Stimulated activated CD4-positive, alpha-beta T cell treated with anti-CD3 and anti-CD28 coated beads, Interleukin-15, amount 100 ng/mL, for 1 hour (primary cell): ENCODE results near the gene CCL26.
A peak's percentile ranks its signal among the peaks of the same experiment; 100 is the strongest.
"Not testable (repeated sequence)": the region's sequence is repeated elsewhere in the genome, so short reads cannot be mapped to it uniquely, and the experiment has no call there.

Experiments used
- DNase-seq, 2 donors: peaks; one replicate each; pipeline ENCODE4 v3.0.0-alpha.2; 2020; ENCODE audit warnings: low read depth in 1 of 2, low spot score in 1 of 2

The CCL26 gene

DNA sequence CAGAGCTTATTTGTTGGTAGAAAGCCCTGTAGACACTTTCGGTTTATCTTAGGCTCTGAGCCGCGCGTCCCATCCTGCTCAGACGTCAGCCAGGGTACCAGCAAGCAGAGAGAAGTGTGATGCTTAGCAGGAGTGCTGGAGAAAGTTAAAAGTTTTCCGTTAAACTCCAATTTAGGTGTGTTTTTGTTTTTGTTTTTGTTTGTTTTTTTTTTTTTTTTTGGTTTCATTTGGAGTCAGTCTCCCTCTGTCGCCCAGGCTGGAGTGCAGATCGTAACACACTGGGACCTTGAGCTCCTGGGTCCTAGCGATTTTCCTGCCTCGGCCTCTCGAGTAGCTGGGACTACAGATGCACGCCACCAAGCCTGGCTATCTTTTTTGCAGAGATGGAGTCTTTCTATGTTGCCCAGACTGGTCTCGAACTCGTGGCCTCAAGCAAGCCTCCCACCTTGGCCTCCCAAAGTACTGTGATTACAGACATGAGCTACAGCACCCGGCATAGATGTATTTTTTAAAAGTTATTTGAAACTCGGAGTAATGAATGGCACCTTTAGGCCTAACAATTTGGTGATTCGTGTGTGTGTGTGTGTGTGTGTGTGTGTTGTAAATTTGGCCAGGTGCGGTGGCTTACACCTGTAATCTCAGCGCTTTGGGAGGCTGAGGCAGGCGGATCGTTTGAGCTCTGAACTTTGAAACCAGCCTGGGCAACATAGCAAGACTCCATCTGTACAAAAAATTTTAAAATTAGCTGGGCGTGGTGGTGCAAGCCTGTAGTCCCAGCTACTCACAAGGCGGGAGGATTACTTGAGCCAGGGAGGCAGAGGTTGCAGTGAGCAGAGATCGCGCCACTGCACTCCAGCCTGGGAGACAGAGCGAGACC lies 32.0 kb downstream of the CCL26 start:
- DNase-seq: no peak

DNA sequence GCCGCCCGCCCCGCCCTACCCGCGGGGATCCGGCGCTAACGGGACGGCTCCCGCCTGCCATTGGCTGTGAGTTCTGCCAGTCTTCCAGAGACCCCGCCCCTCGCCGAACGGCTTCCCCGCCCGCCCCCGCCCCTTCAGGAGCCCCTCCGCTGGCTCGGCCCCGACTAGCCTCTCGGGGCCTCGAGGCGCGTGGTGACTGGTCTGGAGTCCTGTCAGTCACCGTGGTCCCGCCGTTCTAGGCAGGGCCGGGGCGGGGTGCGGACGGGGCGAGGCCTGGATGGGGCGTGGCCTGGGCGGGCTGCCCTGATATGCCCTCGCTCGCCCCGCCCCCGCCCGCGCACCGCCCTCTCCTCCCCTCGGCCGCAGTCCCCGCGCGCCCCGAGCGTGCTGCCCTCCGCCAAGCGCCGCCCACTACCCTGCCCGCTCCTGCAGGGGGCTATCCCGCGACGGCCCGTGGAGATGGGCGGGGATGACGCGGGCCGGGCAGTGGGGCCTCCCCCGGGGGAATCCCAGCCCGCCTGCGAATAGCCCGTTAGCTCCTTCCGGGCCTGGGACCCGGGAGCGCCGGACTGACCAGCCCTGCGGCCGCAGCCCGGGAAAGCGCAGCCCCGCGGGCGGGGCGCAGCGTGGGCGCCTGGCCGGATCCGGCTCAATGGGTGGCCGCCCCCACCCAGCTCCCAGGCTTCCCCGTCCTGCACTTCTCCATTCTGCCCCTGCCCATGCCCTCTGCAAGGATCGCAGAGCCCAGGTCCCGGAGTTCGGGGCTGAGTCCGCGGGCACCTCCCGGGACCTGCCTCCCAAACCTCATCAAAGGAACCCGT lies 32.8 kb downstream of the CCL26 start:
- DNase-seq: peak; percentile 98 to 100

DNA sequence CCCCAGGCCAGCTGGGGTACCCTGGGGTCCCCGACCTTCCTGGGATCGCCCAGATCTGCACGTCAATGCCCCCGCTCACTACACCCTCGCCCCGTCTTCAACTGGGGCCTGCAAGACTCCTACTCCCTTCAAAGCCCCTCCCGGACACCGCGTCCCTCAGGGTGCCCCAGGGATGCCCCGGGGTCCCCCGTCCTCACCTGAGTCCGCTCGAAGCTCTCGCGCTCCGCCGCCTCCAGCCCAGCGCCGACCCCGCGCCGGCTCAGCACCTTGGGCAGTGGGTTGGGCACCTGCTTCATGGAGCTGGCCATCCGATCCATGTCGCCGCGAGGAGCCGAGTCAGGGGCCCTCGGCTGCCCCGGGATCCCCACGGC lies 33.4 kb downstream of the CCL26 start, which contains the start of gene HIP1:
Gene HIP1, minus strand, starts transcription at position 338 of the 371 bp plus-strand sequence. Its CDS starts 21 bp downstream, at position 317.
- peak in 1 of 2 donors; percentile 3 for DNase-seq

DNA sequence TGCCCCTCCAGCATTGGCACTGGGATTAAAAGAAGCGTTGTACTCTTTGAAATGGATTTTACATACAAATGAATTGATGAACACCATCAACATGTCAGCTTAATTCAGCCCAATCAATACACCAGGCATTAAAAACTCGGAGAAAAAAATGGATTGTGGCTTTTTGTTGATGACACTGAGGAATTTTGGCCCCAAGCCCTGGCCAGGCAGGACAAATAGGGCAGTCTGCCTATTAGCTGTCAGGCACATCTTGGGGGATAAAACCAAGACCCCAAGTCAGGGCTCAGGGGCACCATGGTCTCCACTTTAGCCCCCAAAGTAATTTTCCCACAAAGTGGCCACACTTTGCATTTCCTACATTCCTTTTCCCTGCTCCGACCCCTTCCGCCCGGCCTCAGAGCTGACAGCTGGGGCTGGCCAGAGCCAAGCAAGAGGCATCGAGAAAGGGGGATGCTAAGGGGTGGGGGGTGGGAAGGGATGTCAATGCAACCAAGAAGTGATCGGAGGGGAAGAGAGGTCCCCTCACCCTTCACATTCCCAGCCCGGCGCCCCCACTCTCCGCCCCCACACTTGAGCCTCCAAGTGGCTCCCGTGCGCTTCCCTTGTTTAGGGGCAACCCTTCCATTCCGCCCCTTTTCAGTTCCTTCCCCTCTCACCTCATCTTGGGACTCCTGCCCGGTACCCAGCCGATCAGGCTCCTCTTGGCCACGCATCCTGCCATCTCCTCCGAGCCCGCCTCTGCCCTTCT lies 34.0 kb downstream of the CCL26 start:
- DNase-seq: peak in 1 of 2 donors; percentile 3

DNA sequence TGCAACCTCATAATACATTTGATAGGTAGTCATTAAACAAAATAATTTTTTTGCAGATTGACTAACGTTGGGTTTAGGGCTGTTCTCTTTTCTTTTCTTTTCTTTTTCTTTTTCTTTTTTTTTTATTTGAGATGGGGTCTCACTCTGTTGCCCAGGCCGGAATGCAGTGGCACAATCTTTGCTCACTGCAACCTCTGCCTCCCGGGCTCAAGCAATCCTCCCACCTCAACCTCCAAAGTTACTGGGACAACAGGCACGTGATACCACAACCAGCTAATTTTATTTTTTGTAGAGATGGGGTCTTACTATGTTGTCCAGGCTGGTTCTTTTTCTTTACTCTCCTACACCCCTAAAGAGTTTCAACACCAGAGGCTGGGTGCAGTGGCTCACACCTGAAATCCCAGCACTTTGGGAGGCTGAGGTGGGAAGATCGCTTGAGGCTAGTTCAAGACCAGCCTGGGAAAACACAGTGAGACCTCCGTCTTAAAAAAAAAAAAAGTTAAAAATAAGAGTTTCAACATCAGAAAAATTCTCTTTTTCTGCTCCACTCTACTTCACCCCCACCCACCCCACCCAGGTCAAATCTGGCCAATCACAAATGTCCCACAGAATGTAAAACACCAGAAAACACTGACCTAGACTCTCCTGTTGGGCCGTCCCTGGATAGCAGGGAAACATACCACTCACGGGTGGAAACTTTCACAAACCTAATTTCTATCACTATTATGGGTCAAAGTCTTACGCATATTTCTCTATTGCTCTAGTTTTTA lies 36.2 kb downstream of the CCL26 start:
- DNase-seq: no peak

DNA sequence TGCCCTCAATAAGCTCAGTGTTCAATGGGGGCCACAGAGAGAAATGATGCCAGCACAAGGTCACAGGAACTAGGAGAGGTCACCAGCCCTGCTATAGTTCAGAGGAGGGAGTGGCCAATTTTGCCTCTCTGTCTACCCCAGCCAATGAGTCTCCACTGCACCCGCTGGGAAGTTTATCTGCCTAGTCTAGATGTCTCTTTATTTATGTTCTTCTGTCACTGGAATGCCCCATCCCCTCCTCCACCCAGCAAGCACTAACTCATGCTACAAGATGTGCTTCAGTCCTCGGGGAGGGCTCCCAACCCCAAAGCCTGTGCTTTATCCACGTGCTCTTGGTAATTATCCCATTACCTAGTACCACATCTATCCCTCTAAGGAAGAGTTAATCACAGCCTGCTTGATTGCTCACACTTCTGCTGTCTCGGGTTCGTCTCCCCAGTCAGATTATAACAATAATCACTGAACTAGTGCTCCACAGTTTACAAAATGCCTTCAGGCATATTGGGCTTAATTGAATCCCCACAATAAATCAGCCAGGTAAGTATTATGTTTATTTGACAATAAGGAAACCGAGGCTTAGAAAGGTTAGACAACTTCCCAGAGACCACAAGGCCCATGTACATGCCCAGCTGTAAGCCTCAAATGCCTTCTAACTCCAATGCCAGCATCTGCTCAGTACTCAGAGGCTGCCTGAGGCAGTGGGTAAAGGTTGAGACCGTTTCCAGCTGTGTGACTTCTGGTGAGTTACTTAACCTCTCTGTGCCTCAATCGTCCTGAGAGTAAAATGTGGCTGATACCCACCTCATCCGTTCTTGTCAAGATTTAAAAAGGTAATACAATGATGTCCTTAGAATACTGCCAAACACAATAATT lies 37.2 kb downstream of the CCL26 start:
- no peak for DNase-seq

DNA sequence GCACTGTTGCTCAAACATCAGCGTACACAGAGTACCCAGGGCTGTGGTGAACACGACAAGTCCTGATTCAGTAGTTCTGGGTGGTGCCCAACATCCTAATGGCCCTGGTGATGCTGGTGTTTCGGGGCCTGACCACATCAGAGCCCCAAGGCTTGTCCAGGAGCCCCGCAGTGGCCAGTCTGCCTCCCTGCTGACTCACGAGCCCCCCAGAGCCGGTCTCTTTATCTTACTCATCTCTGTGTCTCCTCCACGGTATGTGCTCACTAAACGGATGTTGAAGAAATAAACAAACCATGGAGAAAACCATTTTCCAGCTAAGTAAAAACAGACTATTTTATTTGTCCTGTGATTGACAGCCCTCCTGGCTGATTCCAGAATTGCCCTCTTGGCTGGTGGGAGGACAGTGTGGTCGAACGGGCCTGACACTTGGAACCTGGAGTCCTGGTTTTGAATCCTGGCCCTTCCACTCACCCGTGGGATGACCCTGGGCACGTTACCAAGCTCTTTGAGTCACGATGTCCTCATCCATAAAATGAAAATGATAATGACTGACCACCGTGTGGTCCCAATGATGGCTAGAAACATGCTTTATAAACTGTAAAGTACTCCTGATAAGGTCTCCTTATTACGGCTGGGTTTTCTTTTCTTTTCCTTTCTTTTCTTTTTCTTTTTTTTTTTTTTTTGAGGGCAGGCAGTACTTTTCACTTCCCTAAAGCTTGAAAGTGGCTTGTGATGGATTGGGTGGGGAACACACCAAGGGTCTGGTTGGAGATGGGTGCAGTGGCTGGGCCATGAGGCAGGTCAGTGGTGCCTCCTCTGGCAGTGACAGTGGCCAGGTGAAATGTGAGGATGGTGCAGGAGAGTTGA lies 39.0 kb downstream of the CCL26 start:
- DNase-seq: no peak

DNA sequence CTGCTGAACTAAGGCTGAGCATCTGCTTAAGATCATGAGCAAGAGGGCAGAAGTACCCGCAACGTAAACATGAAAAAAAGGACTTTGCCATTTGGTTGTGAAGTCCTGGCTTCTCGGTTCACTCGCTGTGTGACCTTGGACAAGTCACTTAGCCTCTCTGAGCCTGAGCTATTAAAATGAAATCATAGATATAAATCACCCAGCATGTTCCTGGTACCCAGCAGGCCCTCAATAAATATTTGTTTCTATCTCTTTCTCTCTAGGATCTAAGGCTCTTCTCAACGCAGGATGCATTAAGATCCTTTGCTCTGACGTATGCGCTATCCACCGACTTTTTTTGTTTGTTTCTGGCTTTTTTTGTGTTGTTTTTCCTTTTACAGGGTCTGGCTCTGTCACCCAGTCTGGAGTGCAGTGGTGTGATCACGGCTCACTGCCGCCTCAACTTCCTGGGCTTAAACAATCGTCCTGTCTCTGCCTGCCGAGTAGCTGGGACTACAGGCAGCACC lies 39.9 kb downstream of the CCL26 start:
- no peak for DNase-seq

DNA sequence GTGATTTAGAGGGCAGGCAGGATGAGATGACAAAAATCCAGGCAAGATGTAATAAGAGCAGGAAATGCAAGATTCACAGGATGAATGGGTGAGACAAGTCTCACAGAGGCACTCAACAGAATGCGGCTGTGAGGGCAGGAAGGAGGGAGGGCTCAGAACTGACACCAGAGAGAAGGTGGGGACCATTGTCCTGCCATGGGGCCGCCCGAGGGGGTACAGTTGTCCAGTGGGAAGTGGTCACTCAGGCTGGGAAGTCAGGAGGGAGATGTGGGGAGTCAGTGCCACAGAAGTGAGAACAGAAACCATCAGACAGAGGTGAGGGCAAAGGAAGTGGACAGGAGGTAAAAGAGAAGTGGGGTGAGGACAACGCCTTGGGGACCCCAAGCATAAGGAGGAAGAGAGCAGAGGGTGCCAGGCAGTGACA lies 42.1 kb downstream of the CCL26 start:
- no peak for DNase-seq

DNA sequence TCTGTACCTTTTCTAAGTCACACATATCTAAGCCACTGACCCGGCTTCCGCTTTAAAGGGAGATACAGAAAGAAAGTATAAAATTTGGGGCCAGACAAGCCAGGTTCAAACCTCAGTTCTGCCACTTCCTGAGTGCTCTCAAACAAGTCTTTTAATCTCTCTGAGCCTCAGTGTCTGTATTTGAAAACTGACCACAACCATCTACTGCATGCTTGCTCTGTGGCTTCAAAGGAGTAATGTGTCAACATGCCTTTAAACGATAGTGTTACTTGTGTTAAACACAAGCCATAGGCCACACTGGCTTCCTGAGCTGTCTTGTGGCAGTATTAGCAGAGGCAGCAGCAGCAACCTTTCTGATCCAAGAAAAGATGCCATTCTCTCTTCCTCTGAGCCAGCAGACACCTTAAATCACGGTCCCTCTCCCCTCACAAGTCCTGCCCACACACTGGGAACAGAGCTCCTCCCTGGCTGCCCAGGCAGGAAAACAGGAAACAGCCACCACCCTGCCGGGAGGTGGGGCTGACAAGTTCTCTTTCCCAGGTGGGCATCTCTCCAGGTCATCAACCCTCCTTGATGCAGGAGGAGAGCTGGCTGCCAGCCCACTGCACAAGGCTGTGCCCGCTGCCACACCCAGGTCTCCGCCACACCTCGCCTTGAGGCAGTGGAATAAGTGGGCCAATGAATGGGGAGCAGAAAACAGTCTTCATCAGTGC lies 44.0 kb downstream of the CCL26 start:
- DNase-seq: no peak

DNA sequence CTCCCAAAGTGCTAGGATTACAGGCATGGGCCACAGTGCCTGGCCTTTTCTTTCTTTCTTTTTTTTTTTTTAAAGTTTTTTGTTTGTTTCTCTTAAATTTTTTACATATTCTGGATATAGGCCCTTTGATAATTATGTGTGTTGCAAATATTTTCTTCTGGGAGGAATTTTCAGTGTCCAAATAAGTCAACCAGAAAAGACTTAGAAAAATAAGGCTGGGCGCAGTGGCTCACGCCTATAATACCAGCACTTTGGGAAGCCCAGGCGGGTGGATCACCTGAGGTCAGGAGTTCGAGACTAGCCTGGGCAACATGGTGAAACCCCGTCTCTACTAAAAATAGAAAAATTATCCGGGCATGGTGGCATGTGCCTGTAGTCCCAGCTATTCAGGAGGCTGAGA lies 44.7 kb downstream of the CCL26 start:
- DNase-seq: not testable (repeated sequence)

DNA sequence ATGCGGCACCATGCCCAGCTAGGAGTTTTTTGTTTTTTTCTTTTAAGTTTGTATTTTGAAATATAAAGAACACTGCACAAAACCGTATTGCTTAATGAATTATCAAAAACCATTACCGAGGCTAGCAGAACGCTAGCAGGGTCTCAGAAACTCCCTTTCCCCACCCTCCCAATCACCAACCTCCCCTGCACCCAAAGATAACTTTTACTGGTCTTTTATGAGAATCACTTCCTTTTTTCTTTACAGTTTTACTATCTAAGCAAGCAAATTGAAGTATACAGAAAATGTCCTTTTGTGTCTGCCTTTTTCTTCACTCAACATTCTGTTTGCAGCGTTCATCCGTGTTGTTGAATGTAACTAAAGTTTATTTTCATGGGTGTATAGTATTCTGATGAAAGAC lies 46.7 kb downstream of the CCL26 start:
- DNase-seq: no peak

DNA sequence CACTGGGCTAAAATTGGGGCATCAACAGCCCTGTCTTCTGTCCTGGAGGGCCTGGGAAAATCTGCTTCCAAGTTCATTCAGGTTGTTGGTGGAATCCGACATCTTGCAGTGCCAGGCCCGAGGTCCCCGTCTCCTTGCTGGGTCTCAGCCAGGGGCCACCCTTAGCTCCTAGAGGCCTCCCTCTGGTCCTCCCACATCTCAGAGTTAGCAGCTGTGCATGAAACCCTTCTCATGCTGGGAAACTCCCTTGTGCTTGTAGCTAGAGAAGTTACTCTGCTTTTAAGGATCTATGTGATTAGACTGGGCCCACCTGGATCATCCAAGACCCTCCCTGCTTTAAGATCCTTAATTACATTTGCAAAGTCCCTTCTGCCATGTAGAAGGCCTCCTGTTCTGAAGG lies 48.6 kb downstream of the CCL26 start:
- no peak for DNase-seq

DNA sequence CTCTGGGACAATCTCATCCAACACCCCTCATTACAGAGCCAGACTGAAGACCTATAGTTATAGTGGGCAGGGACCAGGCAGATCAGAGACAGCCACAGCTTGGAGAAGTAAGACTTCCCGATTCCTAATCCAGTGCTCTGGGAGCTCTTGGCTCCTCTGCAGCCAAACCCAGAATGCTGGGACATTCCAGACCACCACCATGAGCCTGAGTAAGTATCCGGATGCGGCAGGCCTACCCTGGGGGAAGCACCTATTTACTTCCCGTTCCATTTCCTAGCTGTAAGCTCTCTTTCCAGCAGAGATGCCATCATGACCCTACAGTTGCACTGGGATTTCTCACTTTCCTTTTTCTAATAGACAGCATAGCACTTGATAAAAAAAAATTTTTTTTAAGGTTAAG lies 49.6 kb downstream of the CCL26 start:
- DNase-seq: no peak

DNA sequence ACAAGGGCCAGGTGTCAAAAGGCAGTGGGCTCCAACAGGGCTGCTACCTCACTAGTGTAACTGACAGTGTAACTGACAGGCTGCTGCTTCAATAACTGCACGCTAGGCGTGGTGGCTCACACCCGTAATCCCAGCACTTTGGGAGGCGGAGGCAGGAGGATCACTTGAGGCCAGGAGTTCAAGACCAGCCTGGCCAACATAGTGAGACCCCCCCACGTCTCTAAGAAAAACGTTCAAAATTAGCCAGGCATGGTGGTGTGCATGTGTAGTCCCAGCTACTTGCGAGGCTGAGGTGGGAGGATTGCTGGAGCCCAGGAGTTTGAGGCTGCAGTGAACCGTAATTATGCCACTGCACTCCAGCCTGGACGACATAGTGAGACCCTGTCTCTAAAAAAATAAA lies 50.1 kb downstream of the CCL26 start:
- not testable (repeated sequence) for DNase-seq

DNA sequence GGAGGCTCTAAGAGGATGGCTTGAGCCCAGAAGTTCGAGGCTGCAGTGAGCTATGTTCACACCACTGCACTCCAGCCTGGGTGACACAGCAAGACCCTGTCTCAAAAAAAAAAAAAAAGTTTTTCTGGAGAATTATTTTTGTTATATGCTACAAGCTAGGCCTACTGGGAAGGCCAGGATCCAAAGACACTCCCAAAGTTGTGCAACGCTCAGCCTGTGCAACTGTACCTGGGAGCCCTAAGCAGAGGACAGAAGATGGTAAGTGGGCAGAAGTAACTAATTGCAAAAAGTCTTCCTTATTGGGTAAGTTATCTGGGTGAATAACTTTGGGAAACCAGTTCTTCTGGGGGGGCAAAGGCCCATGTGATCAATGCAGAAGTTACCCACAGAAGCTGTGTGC lies 50.6 kb downstream of the CCL26 start:
- no peak for DNase-seq

DNA sequence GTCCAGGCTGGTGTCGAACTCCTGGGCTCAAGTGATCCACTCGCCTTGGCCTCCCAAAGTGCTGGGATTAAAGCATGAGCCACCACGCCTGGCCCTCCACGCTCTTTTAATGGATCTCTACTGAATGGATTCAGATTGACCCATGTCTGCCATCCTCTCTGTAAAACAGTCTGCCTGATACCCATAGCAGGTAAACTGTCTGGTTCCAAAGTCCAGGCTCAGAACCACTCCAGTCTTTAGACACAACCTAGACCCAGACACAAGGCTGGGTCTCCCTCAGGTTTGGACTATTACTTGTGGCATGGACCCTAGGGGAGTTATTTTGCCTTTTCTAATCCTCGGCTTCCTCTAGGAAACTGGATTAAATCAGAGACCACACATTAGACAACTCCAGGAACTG lies 52.4 kb downstream of the CCL26 start:
- DNase-seq: no peak
